ENCODE data around the gene XXYLT1.
"Not testable (repeated sequence)": the region's sequence is repeated elsewhere in the genome, so short reads cannot be mapped to it uniquely, and the experiment has no call there.

- TF ChIP-seq, protein P1, sequence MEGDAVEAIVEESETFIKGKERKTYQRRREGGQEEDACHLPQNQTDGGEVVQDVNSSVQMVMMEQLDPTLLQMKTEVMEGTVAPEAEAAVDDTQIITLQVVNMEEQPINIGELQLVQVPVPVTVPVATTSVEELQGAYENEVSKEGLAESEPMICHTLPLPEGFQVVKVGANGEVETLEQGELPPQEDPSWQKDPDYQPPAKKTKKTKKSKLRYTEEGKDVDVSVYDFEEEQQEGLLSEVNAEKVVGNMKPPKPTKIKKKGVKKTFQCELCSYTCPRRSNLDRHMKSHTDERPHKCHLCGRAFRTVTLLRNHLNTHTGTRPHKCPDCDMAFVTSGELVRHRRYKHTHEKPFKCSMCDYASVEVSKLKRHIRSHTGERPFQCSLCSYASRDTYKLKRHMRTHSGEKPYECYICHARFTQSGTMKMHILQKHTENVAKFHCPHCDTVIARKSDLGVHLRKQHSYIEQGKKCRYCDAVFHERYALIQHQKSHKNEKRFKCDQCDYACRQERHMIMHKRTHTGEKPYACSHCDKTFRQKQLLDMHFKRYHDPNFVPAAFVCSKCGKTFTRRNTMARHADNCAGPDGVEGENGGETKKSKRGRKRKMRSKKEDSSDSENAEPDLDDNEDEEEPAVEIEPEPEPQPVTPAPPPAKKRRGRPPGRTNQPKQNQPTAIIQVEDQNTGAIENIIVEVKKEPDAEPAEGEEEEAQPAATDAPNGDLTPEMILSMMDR (IDR thresholded peaks at IDR 0.05) = not testable (repeated sequence)
- not testable (repeated sequence) for TF ChIP-seq POLR2A (IDR thresholded peaks at IDR 0.05)
Measured at GRCh38 chr3:195290643-195291042, 19.7 kb upstream of the XXYLT1 start.

All from adrenal gland (tissue), 5 donors.